HCT116 (cell line): ENCODE results near the gene EWSR1.

Source experiments
- EGR1 ChIP-seq: IDR thresholded peaks from 2 replicates; pipeline ENCODE4 v1.6.1; 2012; ENCODE audit warnings: low read depth
- EZH2 ChIP-seq: fragments of 200-600 bp; sonication (generic); IDR thresholded peaks from 2 replicates; pipeline ENCODE4 v1.6.1; 2017; ENCODE audit warnings: antibody characterized with exemption, mixed run types
- EZH2phosphoT487 ChIP-seq: fragments of 200-600 bp; IDR thresholded peaks from 2 replicates; pipeline ENCODE4 v1.6.1; 2018; ENCODE audit warnings: antibody characterized with exemption, borderline replicate concordance
- JUND ChIP-seq: IDR thresholded peaks from 2 replicates; pipeline ENCODE4 v1.6.1; 2012
- POLR2A ChIP-seq: IDR thresholded peaks from 2 replicates; pipeline ENCODE4 v1.7.0; 2011; ENCODE audit warnings: borderline replicate concordance; ENCODE audit not compliant: insufficient read depth, insufficient read length; ENCODE audit errors: extremely low read depth
- POLR2AphosphoS5 ChIP-seq: IDR thresholded peaks from 2 replicates; pipeline ENCODE4 v1.6.1; 2011; ENCODE audit warnings: mild to moderate bottlenecking, low read depth, low read length, moderate library complexity
- SIN3A ChIP-seq: IDR thresholded peaks from 2 replicates; pipeline ENCODE4 v1.6.1; 2012; ENCODE audit warnings: low read depth
- SP1 ChIP-seq: IDR thresholded peaks from 2 replicates; pipeline ENCODE4 v1.6.1; 2012; ENCODE audit warnings: low read depth
- YY1 ChIP-seq: IDR thresholded peaks from 2 replicates; pipeline ENCODE4 v1.6.1; 2011; ENCODE audit warnings: low read length, low read depth, moderate library complexity, mild to moderate bottlenecking; ENCODE audit not compliant: insufficient replicate concordance; ENCODE audit errors: extremely low read depth
- ZNF274 ChIP-seq: fragments of 200-500 bp; sonication (Bioruptor generic); IDR thresholded peaks from 2 replicates; pipeline ENCODE4 v1.6.1; 2014; ENCODE audit warnings: mild to moderate bottlenecking, low read depth, low read length, inconsistent platforms
- TF ChIP-seq, protein P1 (sequence below), 3 experiments: fragments of 200-600 bp in 1 of 3; sonication (generic) in 1 of 3; IDR thresholded peaks in 2 of 3; conservative IDR thresholded peaks in 1 of 3; 2 replicates each; pipeline ENCODE4 v1.5.1; 2012 to 2017; ENCODE audit warnings: low read depth in 2 of 3, low read length in 2 of 3, antibody characterized with exemption in 1 of 3, borderline replicate concordance in 1 of 3, control low read depth in 1 of 3, mild to moderate bottlenecking in 1 of 3, mixed read lengths in 1 of 3, mixed run types in 1 of 3, moderate library complexity in 1 of 3; ENCODE audit not compliant: insufficient read depth in 1 of 3

DNA sequence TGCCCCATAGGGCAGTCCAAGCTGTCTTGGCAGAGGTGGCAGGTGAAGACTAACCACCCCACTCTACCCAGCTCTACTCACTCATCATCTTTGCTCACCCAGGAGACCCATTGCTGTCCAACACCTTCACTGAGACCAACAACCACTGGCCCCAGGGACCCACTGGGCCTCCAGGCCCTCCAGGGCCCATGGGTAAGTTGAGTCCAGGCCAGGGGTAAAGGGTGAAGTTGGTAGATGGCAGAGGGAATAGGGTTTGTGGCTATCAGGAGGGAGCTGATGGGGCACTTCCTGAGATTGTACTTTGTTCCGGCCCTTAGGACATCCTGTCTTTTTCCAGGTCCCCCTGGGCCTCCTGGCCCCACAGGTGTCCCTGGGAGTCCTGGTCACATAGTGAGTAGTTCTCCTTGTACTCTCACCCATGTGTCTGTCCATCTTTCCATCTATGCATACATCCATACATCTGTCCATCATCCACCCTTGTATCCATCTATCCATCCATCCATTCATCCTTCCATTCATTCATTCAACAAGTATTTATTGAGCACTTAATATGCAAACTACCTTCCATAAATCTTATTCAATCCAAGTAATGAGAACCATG lies 34.7 kb upstream of the EWSR1 start:
- TF ChIP-seq, protein P1, sequence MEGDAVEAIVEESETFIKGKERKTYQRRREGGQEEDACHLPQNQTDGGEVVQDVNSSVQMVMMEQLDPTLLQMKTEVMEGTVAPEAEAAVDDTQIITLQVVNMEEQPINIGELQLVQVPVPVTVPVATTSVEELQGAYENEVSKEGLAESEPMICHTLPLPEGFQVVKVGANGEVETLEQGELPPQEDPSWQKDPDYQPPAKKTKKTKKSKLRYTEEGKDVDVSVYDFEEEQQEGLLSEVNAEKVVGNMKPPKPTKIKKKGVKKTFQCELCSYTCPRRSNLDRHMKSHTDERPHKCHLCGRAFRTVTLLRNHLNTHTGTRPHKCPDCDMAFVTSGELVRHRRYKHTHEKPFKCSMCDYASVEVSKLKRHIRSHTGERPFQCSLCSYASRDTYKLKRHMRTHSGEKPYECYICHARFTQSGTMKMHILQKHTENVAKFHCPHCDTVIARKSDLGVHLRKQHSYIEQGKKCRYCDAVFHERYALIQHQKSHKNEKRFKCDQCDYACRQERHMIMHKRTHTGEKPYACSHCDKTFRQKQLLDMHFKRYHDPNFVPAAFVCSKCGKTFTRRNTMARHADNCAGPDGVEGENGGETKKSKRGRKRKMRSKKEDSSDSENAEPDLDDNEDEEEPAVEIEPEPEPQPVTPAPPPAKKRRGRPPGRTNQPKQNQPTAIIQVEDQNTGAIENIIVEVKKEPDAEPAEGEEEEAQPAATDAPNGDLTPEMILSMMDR (IDR thresholded peaks at IDR 0.05 in 2 of 3, conservative IDR thresholded peaks at IDR 0.05 in 1 of 3; ENCODE audit: borderline replicate concordance in 1 of 3, insufficient read depth in 1 of 3, low read depth in 2 of 3, low read length in 2 of 3), result no peak
- TF ChIP-seq POLR2A (no peak), EZH2phosphoT487 (no peak), YY1 (no peak), POLR2AphosphoS5 (no peak), JUND (no peak), SP1 (no peak), EZH2 (no peak), SIN3A (no peak), ZNF274 (no peak), EGR1 (no peak)
